Muscle of leg (tissue), 11 donors: ENCODE results near the gene GRAMD4. TPM values are rescaled to one million over a fixed set of nuclear protein-coding genes. Genes with fewer than 3 reads are reported as not detected.
A peak's percentile ranks its signal among the peaks of the same experiment; 100 is the strongest.

ENCODE experiments used
- DNase-seq: peaks from one replicate; pipeline ENCODE4 v3.0.0; 2013
- H3K27ac ChIP-seq: one replicate; pipeline ENCODE4 v1.5.1; 2013; ENCODE audit warnings: mild to moderate bottlenecking, low read length, control low read depth
- H3K27me3 ChIP-seq: one replicate; pipeline ENCODE4 v1.6.1; 2013; ENCODE audit warnings: low read length; ENCODE audit not compliant: control insufficient read depth, insufficient read depth
- H3K36me3 ChIP-seq: one replicate; pipeline ENCODE4 v1.6.1; 2013; ENCODE audit warnings: low read length; ENCODE audit not compliant: control insufficient read depth, insufficient read depth
- H3K4me1 ChIP-seq: one replicate; pipeline ENCODE4 v1.6.1; 2013; ENCODE audit warnings: low read length; ENCODE audit not compliant: control insufficient read depth, insufficient read depth
- H3K4me3 ChIP-seq: one replicate; pipeline ENCODE4 v1.5.1; 2013; ENCODE audit warnings: low read length, control low read depth
- H3K9me3 ChIP-seq: replicated peaks from 2 replicates; pipeline ENCODE4 v1.6.1; 2013; ENCODE audit warnings: low read depth, low read length; ENCODE audit not compliant: control insufficient read depth
- WGBS: methylation state at CpG from one replicate; pipeline ENCODE4 v1.1.5; 2013; ENCODE audit warnings: missing lambda C conversion rate; ENCODE audit not compliant: insufficient coverage; 5-methylcytosine and 5-hydroxymethylcytosine counted together
- polyA plus RNA-seq, 8 donors: library from polyadenylated mRNA; unstranded; fragments of 120-200 nt; gene quantifications; one replicate each; pipeline versions ENCODE4 v1.2.1 to v1.2.3, GENCODE V29; 2013; ENCODE audit warnings: inconsistent platforms in 1 of 8, low replicate concordance in 1 of 8; ENCODE audit not compliant: insufficient read length in 8 of 8, insufficient read depth in 1 of 8
- total RNA-seq: library from RNA; stranded (reverse); fragments of 120-200 nt; gene quantifications from one replicate; pipeline ENCODE4 v1.2.4, GENCODE V29; 2013

Gene GRAMD4
- total and polyA plus RNA-seq, 9 donors, result 10.5 to 19.9 (median 14.0) TPM

DNA sequence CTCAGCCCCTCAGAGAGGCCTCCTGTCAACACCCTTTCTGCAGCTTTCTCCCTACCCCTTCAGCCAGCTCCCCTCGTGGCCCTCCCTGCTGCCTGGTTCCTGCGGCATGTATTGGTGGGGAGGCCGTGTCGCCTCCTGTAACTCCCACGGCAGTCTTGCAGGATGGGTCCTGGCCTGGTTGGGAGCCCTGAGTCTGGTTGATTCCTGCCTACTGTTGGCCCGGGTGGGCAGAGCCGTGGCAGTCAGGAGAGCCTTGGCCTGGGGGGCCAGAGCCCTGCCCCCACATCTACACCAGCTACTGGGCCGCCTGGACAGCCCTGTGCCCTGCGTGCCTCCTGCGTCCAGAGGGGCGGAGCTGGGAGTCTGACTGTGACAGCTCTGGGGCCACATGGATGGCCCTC is 30.3 kb upstream of the GRAMD4 start:
- Histone ChIP-seq H3K27ac (no peak overlapping the region), H3K4me3 (no peak overlapping the region), H3K27me3 (no peaks in the 10 kb centered on the region), H3K4me1 (peaks cover 37% of the 10 kb centered on the region), H3K36me3 (no peaks in the 10 kb centered on the region), H3K9me3 (no peaks in the 10 kb centered on the region)
- no peak for DNase-seq
- WGBS, result 81% methylated on average over 6 of the region's 11 CpGs

GRCh38 chr22:46590334-46590733 is 29.9 kb upstream of the GRAMD4 start:
- peaks cover 36% of the 10 kb centered on the region for H3K4me1 ChIP-seq
- DNase-seq, result no peak
- WGBS, result 72% methylated on average over 10 of the region's 11 CpGs
- H3K36me3 ChIP-seq, result no peaks in the 10 kb centered on the region
- no peaks in the 10 kb centered on the region for H3K27me3 ChIP-seq
- no peaks in the 10 kb centered on the region for H3K9me3 ChIP-seq
- H3K4me3 ChIP-seq, result no peak overlapping the region
- no peak overlapping the region for H3K27ac ChIP-seq

DNA sequence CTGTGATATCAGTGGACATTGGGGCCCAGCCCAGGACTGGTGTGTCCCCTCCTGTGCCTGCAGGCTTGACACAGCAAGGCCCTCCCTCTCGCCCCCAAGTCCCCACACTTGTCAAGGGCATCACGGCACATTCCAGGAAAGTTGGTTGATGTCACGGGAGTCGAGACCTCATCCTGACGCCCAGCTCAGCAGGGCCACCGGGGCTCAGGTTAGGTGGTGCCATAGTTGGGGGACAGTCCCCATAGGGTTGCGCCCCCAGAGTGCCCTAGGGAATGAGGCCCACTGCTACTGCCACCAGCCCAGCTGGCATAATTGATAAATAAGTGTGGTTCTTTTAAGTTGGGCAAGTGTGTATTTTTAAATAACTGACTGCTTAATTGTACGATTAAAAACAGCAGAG is 28.3 kb upstream of the GRAMD4 start:
- Histone ChIP-seq H3K27me3 (no peaks in the 10 kb centered on the region), H3K4me3 (no peak overlapping the region), H3K9me3 (no peaks in the 10 kb centered on the region), H3K4me1 (peaks cover 42% of the 10 kb centered on the region), H3K36me3 (no peaks in the 10 kb centered on the region), H3K27ac (peak overlapping the region; percentile 82)
- WGBS, result 73% methylated on average over 6 of the region's 8 CpGs
- DNase-seq, result no peak

DNA sequence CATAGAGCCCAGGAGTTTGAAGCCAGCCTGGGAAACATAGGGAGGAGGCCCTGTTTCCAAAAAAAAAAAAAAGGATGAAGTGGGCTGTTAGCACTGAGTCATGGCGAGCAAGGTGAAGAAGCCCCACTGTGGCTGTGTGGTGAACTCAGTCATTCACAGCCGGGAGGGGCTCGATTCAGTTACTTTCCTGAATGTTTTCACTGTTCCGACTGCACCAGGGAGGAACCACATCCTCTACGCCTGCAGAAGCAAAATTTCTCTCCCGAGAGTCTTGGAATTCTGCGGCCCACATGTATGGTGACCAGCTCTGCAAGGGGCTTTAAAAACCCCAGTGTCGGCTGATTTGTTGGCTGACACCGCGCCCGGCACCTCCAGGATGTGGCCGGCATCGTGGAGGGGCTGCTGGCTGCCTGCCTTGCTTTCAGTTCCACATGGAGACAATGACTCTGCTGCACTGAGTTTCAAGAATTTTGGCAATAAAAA is 27.8 kb upstream of the GRAMD4 start:
- H3K27me3 ChIP-seq, result no peaks in the 10 kb centered on the region
- no peaks in the 10 kb centered on the region for H3K36me3 ChIP-seq
- peaks cover 37% of the 10 kb centered on the region for H3K4me1 ChIP-seq
- WGBS, result 10% methylated on average over 13 of the region's 13 CpGs
- peak; percentile 90 for DNase-seq
- H3K9me3 ChIP-seq, result no peaks in the 10 kb centered on the region
- peak overlapping the region; percentile 82 for H3K27ac ChIP-seq
- H3K4me3 ChIP-seq, result no peak overlapping the region

DNA sequence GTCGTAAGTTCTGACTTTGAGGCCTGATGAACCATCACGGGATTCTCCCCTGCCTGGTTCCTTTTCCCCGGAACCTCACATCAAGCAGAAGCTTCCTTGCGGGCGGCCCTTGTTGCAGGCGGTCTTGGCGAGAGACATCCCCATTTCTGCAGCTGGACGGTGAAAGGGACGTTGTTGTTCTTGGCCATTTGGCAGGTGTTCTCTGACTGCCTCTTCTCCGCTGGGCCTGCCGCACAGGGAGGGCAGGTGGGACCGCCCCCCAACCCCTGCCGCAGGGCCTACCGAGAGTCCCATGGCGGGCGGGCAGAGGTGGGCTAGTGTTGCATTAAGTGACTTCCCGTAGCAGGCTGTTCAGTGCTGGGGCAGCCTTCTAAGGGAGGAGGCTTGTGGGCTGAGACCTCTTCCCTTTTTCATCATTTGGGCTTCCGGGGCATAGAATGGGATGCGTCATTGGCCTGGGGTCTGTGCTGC is 26.9 kb upstream of the GRAMD4 start:
- DNase-seq, result peak; percentile 81
- no peaks in the 10 kb centered on the region for H3K27me3 ChIP-seq
- H3K4me1 ChIP-seq, result peaks cover 29% of the 10 kb centered on the region
- no peaks in the 10 kb centered on the region for H3K36me3 ChIP-seq
- WGBS, result 18% methylated on average over 15 of the region's 19 CpGs
- no peaks in the 10 kb centered on the region for H3K9me3 ChIP-seq
- no peak overlapping the region for H3K4me3 ChIP-seq
- peak overlapping the region; percentile 82 for H3K27ac ChIP-seq

DNA sequence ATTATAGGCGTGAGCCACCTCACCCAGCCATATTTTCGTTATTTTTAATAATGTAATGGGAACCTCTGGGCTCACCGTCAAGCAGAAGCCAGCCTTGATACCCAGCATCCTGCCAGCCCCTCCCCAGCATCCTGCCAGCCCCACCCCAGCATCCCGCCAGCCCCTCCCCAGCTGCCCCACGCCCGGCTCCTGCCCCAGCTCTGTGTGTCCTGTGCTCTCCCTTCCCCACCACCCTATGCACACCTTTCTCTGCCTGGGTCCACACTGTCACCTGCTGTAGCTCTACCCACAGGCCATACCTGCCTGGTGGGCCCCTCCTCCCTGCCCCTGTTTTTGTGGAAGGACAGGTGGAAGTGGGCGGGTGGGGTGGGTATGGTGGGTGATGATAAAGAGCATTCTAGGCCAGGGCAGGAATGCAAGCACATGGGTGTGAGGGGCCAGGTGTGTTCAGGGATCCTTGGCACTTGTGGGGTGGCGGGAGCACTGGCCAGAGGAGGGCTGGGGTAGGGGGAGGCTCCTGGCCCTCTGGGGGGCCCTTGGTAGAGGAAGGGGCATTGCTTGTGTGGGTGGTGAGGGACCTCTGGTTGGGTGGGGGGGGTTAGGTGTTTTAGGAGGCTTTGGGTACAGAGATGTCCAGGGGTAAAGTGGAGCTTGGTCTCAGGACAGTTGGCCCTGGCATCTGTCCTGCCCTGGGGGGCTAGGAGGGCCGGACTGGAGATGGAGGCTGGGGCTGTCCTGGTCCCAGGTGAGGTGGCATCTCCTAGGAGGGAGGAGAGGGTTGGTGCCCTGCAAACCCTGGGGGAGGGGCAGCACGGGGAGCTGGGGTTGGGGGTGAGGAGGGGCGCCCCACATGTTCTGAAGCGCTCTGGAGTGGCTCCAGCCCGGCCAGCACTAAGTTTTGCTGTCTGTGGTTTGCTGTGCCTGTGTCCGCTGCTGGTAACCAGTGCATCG is 25.9 kb upstream of the GRAMD4 start:
- Histone ChIP-seq H3K36me3 (no peaks in the 10 kb centered on the region), H3K27me3 (no peaks in the 10 kb centered on the region), H3K9me3 (no peaks in the 10 kb centered on the region), H3K4me1 (peaks cover 24% of the 10 kb centered on the region), H3K27ac (no peak overlapping the region), H3K4me3 (no peak overlapping the region)
- no peak for DNase-seq
- 81% methylated on average over 10 of the region's 15 CpGs for WGBS

DNA sequence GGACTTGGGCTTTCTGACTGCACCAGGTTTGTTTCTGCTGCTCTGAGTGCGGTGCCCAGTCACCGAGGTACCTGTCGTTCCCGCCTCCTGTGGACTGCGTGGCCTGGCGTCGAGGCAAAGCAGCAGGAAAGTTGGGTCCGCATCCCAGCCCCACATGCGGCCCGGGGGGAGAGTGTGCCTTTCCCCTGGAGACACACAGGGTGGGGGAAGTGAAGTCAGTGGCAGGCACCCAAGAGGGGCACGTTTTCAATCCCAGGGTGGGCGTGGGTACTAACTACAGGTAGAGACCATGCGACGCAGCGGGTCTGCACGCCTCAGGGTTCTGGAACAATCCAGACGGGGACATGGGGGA is 25.3 kb upstream of the GRAMD4 start:
- peaks cover 22% of the 10 kb centered on the region for H3K4me1 ChIP-seq
- H3K27me3 ChIP-seq, result no peaks in the 10 kb centered on the region
- no peak overlapping the region for H3K27ac ChIP-seq
- WGBS, result 91% methylated on average over 15 of the region's 17 CpGs
- no peaks in the 10 kb centered on the region for H3K9me3 ChIP-seq
- no peak for DNase-seq
- H3K36me3 ChIP-seq, result no peaks in the 10 kb centered on the region
- no peak overlapping the region for H3K4me3 ChIP-seq

GRCh38 chr22:46595545-46595944 is 24.6 kb upstream of the GRAMD4 start:
- peaks cover 22% of the 10 kb centered on the region for H3K4me1 ChIP-seq
- WGBS, result 94% methylated on average over 6 of the region's 8 CpGs
- no peak overlapping the region for H3K4me3 ChIP-seq
- no peak for DNase-seq
- H3K27me3 ChIP-seq, result no peaks in the 10 kb centered on the region
- no peak overlapping the region for H3K27ac ChIP-seq
- H3K36me3 ChIP-seq, result no peaks in the 10 kb centered on the region
- no peaks in the 10 kb centered on the region for H3K9me3 ChIP-seq

GRCh38 chr22:46596032-46596441 is 24.1 kb upstream of the GRAMD4 start:
- DNase-seq, result no peak
- Histone ChIP-seq H3K4me3 (no peak overlapping the region), H3K9me3 (no peaks in the 10 kb centered on the region), H3K27ac (no peak overlapping the region), H3K36me3 (no peaks in the 10 kb centered on the region), H3K4me1 (peaks cover 25% of the 10 kb centered on the region), H3K27me3 (no peaks in the 10 kb centered on the region)
- WGBS, result 53% methylated on average over 9 of the region's 10 CpGs

DNA sequence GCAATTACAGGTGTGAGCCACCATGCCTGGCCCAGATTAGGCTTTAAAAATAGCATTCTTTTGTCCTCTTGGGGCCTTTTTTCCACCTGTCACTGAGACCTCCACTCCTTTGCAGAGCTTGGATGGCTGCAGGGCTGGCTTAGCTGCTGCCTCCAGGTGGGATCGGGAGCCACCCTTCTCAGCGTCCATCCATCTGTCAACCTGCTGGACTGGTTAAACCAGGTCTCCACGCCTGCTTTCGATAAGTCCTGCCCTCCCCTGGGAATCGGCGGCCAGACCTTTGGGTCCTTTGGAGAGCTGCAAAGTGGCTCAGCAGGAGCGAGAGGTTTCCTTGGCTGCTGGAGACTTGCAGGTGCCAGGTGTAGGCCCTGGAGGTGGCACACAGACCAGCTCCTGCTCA is 23.4 kb upstream of the GRAMD4 start:
- H3K4me1 ChIP-seq, result peaks cover 29% of the 10 kb centered on the region
- H3K27ac ChIP-seq, result no peak overlapping the region
- 71% methylated on average over 7 of the region's 7 CpGs for WGBS
- DNase-seq, result no peak
- H3K27me3 ChIP-seq, result no peaks in the 10 kb centered on the region
- H3K9me3 ChIP-seq, result no peaks in the 10 kb centered on the region
- no peak overlapping the region for H3K4me3 ChIP-seq
- no peaks in the 10 kb centered on the region for H3K36me3 ChIP-seq
